GM19351 (cell line): Measurements from ENCODE around the gene BRAP.
"Not testable (repeated sequence)": the region's sequence is repeated elsewhere in the genome, so short reads cannot be mapped to it uniquely, and the experiment has no call there.

ENCODE experiments used
- ATAC-seq: cut with Tn5 transposase; IDR thresholded peaks from one replicate; pipeline ENCODE4 v1.9.1; 2021; ENCODE audit warnings: mild to moderate bottlenecking, moderate library complexity; ENCODE audit not compliant: unreplicated experiment

Gene BRAP

DNA sequence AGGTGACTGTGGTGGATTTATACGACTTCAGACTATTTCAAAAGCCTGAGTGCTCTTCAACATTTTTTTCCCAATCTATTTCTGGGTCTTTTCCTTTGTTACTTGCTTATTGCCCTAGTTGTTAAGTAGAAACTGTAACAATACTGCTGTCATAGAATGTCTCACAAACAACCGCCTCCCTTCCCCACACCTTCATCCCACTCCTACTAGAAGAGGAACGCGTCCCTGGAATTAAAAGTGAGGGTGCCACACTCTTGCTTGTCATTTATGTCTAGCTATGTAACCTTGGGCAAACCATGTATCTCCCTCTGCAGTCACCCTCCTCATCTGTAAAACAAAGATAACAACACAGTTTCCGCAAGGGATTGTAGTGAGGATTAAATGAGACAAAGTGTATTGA is 8.6 kb downstream of the BRAP start:
- no peak for ATAC-seq

DNA sequence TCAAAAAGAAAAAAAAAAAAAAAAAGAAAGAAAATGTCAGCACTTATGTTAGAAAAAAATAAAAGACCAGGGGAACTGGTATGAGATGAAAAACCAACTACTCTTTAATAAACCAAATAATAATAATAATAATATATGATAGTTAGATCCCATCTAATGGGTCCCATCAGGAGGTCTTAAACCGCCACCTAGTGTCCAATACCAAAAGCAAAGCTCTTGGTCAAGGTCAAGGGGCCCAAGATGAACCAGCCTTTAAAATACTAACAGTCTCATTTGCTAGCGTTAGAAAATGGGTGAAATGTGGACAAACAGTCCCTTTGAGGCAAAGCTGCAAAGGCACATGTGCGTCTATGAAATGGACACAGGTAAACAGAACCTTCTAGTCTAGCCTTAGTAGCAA is 12.3 kb downstream of the BRAP start:
- ATAC-seq, result no peak

DNA sequence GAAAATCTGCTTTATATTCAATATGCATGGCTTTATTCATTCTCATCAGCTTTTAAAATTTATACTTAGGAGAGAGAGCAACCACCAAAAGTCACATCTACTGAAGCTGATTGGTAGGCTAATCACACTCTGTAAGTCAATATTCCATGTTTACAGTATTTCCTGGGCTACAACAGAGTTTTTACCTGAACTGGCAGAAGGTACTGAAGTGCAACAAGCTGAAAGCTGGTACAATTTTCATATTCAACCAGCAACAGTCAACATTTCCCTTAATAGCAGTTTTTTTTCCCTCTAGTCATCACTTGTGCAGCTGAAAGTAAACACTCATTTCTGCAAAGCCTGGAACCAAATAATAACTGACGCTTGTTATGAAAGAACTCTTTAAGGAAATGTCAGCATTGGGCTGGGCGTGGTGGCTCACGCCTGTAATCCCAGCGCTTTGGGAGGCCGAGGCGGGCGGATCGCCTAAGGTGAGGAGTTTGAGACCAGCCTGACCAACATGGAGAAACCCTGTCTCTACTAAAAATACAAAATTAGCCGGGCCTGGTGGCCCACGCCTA is 12.9 kb downstream of the BRAP start:
- ATAC-seq, result no peak

DNA sequence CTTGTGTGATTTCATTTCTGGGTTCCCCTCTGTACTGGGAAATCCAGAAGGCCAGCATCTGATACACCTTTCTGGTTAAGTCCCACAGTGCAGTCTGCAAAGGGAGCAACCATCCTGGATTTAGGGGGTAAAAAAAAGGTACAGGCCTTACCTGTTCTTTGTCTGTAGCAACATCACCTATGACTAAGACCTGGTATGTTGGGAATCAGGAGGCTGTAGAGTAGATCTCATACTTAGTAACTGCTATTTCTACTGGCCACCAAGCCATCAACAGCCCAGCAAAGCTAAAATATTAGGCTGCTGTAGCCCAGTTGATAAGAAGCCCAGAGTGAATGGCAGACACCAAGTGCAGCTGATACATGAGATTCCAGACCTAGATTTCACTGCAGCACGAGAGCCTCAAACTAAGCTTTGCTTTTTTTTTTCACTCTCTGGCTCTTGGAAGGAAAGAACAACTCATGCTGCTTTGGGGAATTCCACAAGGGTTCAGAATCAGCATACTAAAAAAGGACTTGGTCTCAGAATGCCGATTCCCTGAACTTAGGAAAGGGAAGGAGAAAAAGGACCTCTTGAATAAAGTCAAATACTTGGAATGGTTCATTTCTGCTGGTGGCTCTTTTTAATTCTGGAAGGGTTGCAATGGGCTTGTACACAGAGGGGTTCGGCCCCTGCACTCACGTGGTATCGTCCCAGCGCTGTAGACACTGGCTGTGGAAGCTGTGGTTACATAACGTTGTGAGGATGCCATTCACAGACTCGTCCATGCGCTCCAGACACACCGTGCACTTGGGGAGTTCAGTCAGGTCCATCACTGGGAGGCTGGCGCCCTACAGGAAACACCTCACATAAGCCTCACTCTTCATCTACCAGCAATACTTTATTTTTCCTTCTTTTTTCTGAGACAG is 20.5 kb downstream of the BRAP start:
- no peak for ATAC-seq

DNA sequence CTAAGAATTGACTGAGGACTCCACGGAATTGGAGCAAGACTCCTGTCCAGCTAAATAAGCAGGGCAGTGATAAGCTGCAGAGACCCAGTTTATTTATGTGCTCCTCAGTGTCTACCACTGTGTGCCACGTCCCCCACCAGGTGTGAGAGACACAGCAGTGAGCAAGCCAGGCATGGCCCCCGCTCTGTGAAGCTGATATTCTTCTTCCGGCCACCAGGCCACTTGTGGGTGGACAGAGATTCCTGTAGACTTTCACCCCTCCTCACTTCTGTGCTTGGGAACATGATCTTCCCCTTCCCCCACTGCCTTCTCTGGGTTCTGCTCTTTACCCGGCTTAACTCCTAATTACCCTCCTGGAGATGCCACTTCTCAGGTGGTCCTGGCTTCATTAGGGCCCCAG is 21.3 kb downstream of the BRAP start:
- no peak for ATAC-seq

DNA sequence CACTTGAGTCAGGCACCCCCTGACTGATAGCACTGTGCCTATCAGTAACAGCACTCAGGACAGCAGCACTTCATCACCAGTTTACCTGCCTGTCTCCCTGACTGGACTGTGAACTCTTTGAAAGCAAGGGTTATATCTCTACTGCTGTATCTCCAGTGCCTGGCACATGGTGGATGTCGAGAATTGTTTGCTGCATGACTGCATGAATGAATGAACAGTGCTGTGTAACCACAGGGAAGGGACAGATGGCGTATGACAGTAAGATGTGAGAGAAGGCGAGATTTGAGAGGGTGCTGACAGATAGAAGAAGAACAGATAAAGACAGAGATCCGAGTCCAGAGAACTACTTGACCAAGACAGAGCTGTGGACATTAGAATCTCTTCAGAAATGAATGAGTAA is 29.7 kb downstream of the BRAP start:
- ATAC-seq, result no peak

DNA sequence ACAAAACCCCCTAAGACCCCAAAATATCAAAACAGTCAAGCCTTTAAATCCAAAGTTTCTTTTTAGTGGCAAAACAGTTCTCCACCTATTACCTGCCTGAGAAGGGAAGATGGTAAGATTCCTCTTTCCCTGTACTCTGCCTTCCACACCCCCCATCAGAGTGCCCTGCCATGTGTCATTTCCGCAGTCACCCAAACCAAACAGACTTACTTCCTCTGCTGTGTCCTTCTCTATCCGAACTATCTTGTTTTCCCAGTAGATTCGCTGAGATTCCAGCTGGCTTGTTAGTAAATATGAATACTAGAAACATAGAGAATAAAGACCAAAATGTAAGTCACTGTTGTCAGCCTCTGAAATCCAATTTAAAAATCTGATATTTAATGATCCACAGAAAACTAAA is 30.4 kb downstream of the BRAP start:
- ATAC-seq, result no peak

DNA sequence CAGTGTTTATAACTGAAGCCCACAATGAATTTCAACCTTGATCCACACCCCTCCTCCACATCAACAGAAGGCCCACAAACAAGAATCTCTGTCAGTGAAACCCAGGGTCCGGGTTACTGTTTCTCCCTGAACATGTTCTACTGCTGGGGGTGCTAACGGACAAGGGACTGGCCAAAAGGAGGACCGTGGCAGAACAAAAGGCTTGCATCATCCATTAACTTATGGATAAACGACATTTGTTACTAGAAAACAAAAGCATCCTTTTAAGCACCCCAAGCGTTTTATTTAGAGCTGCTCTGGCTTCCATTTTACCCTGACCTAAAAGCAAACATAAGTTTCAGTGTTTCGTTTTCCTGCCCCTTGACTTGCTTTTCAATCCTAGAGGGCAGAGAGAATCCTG is 32.2 kb downstream of the BRAP start:
- ATAC-seq, result no peak

DNA sequence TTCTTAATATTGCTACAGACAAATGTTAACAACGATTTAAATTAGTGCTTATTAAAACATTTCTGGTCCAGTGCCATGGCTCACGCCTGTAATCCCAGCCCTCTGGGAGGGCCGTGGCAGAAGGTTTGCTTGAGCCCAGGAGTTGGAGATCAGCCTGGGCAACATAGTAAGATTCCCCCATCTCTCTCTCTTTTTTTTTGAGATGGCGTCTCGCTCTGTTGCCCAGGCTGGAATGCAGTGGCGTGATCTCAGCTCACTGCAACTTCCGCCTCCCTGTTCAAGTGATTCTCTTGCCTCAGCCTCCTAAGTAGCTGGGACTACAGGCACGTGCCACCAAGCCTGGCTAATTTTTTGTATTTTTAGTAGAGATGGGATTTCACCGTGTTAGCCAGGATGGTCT is 33.2 kb downstream of the BRAP start:
- ATAC-seq, result not testable (repeated sequence)

DNA sequence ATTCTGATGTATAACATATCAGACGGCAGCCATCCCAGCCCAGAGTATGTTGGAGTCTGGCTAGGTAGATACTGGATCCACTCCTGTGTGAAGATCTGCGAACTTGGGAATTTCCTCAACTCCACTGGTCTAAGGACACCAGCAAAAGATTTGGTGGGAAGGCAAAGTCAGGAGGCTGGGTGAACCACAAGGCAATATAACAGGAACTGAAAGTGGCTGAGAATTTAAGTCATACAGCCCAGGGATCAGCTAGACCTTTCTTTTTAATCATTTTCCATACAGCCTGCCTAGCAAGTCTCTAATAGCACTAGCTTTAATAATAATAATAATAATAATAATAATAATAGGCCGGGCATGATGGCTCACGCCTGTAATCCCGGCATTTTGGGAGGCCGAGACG is 34.8 kb downstream of the BRAP start:
- ATAC-seq, result no peak

DNA sequence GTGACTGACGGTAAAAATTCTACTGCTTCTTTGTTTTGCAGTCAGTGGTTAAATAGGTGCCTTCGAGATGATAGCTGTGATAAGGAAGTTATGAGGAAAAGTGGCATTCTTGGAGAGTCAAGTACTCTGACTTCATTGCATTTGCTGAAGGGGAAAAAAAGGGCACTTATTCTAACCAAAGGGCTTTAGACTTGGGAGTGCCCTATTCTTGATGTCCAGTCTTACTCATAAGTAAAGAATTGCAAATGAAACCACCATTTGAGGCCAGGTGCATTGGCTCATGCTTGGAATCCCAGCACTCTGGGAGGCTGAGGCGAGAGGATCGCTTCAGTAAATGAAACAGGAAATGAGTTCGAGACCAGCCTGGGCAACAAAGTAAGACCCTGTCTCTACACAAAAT is 40.3 kb downstream of the BRAP start:
- ATAC-seq, result no peak

DNA sequence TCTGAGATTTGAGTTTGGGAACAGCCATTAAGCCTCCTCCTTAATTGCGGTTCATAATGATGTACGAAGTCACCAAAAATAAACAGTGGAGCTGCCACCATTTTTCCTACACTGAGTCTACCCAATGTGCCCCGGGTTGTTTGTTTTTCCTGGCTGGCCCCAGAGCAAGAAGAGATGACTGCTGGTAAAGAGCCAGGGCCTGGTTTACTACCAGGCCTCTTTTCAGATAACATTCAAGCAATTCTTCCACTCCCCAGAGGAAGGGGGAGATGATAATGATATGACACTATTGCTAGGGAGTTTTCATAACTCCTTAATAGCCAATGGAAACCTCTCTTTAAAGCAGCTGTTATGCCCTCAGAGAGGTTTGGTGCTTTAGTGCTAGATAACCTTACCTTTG is 42.3 kb downstream of the BRAP start:
- ATAC-seq, result no peak

DNA sequence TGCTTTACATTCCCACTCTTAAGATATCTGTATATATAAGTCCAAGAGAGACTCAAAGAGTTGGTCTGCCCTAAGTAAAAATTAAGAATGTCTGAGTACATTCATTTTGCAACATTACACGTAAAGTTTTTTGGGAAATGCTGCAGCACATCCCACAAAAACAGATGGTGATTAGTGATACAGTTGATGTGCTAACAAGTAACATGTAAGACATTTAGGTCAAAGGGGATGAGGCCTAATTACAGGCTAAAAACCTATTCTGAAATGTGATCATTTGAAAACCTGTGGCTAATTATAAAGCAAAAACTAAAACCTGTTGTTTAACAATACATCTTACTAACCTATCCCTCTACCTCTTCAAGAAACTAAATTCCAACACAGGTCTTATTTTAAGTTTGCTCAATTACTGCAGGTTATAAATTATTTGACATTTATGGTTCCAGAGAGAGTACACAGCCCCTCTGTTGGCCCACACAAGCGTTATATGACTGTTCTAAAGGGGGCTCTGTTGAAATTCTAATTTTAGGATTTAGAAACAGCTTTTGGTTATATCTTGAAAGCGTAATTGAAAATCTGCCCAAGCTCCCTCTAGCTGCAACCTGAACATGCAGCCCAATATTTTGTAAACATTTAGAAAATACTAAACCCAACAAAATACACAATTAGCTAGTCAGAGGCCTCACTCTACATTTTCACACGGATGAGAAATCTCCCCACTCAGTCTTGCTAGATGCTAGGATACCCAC is 42.9 kb downstream of the BRAP start:
- no peak for ATAC-seq

DNA sequence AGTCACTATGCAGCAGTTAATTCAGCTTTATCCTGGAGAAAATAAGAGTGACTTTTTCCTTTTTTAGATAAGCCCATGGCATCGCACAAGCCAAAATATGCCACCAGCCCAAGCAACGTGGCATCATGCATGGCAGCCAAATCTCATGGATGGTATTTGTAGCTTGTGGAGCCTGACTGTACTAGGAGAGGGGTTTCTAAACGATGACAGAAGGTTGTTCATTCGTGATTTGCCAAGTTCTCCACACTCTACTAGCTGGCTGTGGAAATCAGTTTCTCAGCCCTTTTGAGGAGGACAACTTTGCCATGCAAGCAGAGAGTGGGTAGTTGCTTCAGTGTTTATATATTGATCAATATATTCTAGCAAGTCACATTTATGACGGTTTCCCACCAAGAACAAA is 45.2 kb downstream of the BRAP start:
- no peak for ATAC-seq

DNA sequence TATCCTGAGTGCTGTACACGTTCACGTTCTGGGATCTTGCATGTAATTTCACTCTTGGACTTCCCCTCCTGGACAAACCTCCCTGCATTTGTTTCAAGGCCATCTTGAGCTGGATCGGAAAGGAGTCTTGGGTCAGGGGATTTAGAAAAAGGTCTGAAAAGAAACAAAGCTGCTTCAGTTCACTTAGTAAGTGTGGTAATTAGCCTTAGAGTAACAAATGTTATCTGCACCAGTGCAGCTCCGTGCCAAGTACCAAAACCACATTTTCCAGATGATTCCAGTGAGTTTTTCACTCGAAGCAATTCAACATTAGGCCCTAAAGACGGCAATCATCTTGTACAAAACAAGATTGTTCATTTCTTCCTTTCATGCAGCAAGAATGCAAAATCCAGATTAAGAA is 47.2 kb downstream of the BRAP start:
- ATAC-seq, result no peak

DNA sequence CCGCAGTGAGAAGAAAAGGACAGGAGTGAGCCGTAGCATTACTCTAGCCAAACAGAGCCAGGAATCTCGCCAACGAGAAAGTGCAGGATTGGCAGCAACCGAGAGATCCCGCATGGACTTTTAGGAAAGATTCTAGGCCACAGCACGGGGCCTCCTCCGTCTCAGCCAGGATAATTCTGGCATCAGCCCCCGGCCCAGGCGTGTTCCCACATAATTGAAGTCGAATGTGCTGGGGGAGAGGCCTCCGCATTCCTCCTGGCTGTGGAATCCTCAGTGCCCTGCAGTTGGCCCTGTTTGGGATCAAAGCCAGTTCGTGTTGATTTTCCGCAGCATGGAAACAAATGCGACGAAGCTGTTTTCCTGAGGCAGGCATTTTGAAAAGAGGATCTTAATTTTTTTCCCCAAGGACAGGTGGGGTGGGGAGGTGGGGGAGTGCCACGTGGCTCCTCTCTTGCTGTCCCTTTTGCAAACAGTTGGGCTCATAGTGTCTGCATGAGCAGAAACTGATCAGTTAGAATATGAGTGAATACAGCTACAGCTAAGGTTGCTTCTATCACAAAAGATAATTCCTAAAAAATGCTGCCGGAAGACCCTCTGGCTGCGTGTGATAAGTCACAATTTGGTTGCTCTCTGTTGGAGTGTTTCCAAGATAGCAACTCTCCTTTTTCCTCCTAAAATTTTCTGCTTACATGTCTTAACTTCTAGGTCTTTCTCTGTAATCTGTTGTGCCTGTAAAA is 49.4 kb downstream of the BRAP start:
- ATAC-seq, result no peak

DNA sequence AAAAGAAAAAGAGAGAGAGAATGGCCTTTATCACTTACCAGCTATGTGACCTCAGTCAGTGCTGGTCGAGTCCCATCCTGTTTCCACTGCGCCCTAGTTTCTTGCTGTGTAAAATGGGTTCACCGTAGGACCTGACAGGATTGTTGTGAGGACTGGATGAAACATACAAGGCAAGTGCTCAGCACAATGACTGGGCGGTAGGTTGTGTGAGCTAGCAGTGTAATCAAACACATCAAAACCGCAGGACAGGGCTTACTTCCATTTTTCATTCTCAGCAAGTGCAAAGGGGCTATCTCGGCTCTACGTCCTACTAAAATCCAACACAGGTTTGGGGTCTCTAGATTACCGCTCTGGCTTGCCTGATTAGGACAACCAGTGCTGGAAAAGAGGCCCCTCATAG is 50.2 kb downstream of the BRAP start:
- ATAC-seq, result no peak

DNA sequence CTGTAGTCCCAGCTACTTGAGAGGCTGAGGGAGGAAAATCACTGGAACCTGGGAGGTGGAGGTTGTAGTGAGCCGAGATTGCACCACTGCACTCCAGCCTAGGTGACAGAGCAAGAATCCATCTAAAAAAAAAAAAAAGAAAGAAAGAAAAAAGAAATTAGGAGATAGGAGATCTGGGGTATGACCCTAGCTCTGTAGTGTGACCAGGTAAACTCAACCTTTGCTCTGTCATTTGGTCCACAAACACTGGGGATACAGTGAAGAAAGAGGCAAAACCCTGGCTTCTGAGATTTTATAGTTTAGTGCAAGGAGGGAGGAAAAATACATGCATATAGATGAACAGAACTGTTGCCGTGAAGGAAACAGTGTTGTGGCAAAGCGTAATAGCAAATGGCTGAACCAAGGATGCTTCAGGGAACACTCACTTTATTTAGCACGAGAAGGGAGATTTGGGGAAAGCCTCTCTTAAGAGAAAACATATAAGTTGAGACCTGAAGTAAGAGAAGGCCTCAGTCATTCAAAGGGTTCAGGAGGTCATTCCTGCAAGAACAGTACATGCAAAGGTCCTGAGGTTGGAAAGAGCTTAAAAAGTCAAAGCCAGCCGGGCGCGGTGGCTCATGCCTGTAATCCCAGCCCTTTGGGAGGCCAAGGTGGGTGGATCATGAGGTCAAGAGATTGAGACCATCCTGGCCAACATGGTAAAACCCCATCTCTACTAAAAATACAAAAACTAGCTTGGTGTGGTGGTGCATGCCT is 57.1 kb downstream of the BRAP start:
- no peak for ATAC-seq

DNA sequence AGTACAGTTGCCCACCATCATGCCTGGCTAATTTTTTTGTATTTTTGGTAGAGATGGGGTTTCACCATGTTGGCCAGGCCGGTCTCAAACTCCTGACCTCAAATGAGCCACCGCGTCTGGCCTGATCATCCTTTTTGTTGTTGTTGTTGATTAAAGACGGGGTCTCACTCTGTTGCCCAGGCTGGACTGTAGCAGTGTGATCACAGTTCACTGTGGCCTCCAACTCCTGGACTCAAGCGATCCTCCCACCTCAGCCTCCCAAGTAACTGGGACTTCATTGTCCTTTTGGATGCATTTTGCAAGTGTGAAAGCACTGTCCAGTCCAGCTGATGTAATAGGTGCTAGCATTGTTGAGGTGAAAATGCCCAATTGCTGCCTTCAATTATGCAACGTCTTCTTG is 59.5 kb downstream of the BRAP start:
- no peak for ATAC-seq

DNA sequence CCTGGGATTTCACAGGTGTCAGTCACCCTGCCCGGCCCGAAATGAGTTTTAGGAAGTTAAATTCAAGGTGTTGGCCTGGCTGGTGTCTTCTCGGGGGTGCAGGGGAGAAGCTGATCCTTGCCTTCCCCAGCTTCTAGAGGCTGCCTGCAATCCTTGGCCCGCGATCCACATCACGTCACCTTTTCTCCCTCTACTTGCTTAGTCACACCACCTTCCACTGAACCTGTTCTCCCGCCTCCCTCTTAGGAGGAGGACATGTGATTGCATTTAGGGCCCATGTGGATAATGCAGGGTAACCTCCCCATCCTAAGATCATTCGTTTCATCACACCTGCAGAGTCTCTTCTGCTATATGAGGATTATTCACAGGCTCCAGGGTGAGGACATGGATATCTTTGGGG is 61.2 kb downstream of the BRAP start:
- no peak for ATAC-seq

DNA sequence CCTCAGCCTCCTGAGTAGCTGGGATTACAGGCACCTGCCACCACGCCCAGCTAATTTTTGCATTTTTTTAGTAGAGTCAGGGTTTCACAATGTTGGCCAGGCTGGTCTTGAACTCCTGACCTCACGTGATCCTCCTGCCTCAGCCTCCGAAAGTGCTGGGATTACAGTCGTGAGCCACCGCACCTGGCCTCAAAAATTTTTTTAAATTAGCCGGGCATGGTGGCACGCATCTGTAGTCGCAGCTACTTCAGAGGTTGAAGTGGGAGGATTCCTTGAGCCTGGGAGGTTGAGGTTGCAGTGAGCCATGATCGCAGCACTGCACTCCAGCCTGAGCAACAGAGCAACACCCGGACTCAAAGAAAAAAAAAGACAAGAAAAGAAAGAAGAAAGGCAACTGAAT is 67.9 kb downstream of the BRAP start:
- ATAC-seq, result not testable (repeated sequence)
